ENCODE measurements around the gene LMNA.

GRCh38 chr1:156162430-156163037, 48.0 kb downstream of the LMNA start:
- TF ChIP-seq CTCF (IDR thresholded peaks at IDR 0.05) (no peak), POLR2A (IDR thresholded peaks at IDR 0.05) (no peak)
